HFF-Myc (cell line): ENCODE measurements around the gene ATF5.

Experiments
- DNase-seq: peaks from one replicate; pipeline ENCODE4 v3.0.0-alpha.2; 2011; ENCODE audit warnings: low read depth; ENCODE audit errors: extremely low read depth
- H3K4me3 ChIP-seq: replicated peaks from 2 replicates; pipeline ENCODE4 v1.5.1; 2011; ENCODE audit warnings: low read depth, mild to moderate bottlenecking, control low read depth, low read length
- CTCF ChIP-seq: IDR thresholded peaks from 2 replicates; pipeline ENCODE4 v1.5.1; 2012; ENCODE audit warnings: mild to moderate bottlenecking, low read depth, low read length, control low read depth; ENCODE audit errors: missing control alignments

The ATF5 gene

GRCh38 chr19:49883094-49883493 lies 45.9 kb upstream of the ATF5 start:
- DNase-seq, result no peak
- H3K4me3 ChIP-seq, result no peak overlapping the region
- TF ChIP-seq CTCF, result no peak

- DNase-seq, result no peak
- H3K4me3 ChIP-seq, result no peak overlapping the region
- no peak for TF ChIP-seq CTCF
These were observed 44.9 kb upstream of the ATF5 start for GRCh38 chr19:49884109-49884508.

- no peak for DNase-seq
- H3K4me3 ChIP-seq, result no peak overlapping the region
- no peak for TF ChIP-seq CTCF
These were observed 44.2 kb upstream of the ATF5 start for GRCh38 chr19:49884760-49885159.

- no peak overlapping the region for H3K4me3 ChIP-seq
- TF ChIP-seq CTCF, result no peak
- DNase-seq, result no peak
These were observed 41.9 kb upstream of the ATF5 start for GRCh38 chr19:49887037-49887664.

GRCh38 chr19:49887665-49888509 lies 41.1 kb upstream of the ATF5 start:
- no peak overlapping the region for H3K4me3 ChIP-seq
- TF ChIP-seq CTCF, result no peak
- DNase-seq, result no peak

- H3K4me3 ChIP-seq, result no peak overlapping the region
- no peak for DNase-seq
These were observed 40.5 kb upstream of the ATF5 start for GRCh38 chr19:49888510-49888824.

More at GRCh38 chr19:49888510-49888824, 40.5 kb upstream of the ATF5 start:
- no peak for TF ChIP-seq CTCF
